Fibroblast of lung (primary cell): ENCODE results near the gene PLPP7.

Experiments
- EZH2 ChIP-seq: IDR thresholded peaks from 2 replicates; pipeline ENCODE4 v1.5.1; 2012; ENCODE audit warnings: low read length, control low read depth, mild to moderate bottlenecking; ENCODE audit errors: missing control alignments
- TF ChIP-seq, protein P1 (sequence below), 2 donors: IDR thresholded peaks in 1 of 2; conservative IDR thresholded peaks in 1 of 2; 1 replicate in 1 of 2; 2 replicates in 1 of 2; pipeline ENCODE4 v1.5.1; 2011 to 2012; ENCODE audit warnings: low read length in 2 of 2, control low read depth in 1 of 2, inconsistent platforms in 1 of 2, low read depth in 1 of 2, mild to moderate bottlenecking in 1 of 2

DNA sequence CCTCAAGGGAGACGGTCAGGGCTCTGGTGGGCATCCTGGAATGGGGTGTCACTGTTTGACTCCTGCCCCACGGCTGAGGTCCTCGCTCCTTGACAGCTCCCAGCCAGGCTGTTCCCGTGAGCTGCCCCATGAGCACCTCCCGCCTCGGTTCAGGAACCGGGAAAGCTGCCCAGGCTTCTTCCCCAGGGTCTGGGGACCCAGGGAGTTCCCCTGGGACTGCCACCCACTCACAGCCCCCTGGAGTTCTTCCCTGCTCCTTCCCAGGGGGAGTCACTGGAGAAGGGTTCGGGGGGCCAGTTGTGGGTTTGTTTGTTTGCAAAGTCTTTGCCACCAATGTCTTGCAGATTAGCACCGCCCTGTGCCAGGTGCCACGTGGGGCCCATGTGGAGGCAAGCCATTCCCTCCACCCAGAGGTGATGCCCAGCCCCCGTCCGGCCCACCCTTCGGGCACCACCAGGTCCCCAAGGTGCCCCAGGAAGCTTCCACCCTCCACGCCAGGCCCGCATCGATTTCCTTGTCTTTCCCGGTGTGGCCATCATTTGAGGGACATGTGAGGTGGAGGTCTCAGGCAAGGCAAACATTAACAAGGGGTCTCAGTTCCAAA is 1.3 kb downstream of the PLPP7 start:
- TF ChIP-seq EZH2 = no peak
- TF ChIP-seq, protein P1, sequence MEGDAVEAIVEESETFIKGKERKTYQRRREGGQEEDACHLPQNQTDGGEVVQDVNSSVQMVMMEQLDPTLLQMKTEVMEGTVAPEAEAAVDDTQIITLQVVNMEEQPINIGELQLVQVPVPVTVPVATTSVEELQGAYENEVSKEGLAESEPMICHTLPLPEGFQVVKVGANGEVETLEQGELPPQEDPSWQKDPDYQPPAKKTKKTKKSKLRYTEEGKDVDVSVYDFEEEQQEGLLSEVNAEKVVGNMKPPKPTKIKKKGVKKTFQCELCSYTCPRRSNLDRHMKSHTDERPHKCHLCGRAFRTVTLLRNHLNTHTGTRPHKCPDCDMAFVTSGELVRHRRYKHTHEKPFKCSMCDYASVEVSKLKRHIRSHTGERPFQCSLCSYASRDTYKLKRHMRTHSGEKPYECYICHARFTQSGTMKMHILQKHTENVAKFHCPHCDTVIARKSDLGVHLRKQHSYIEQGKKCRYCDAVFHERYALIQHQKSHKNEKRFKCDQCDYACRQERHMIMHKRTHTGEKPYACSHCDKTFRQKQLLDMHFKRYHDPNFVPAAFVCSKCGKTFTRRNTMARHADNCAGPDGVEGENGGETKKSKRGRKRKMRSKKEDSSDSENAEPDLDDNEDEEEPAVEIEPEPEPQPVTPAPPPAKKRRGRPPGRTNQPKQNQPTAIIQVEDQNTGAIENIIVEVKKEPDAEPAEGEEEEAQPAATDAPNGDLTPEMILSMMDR (conservative IDR thresholded peaks at IDR 0.05 in 1 of 2, IDR thresholded peaks at IDR 0.05 in 1 of 2; ENCODE audit: low read depth in 1 of 2, low read length in 2 of 2) = no peak
